ENCODE data around the gene ENO1. TPM values are rescaled to one million over a fixed set of nuclear protein-coding genes. Genes with fewer than 3 reads are reported as not detected.

The ENO1 gene
- total and polyA plus RNA-seq, 2 of the 8 experiments (the other 6 are each of a cell fraction or from before 2014, with no cell fraction given), result 1,763 to 2,117 TPM

GRCh38 chr1:8845104-8846097 is 33.1 kb downstream of the ENO1 start:
- Histone ChIP-seq H2BK20ac (ENCODE audit: low read length) (no peak overlapping the region), H3K18ac (ENCODE audit: extremely low read depth, low read length) (no peak overlapping the region), H3K23ac (ENCODE audit: insufficient read length) (no peak overlapping the region), H3K4ac (replicated peaks; ENCODE audit: insufficient read length, low read depth, low read length) (no peak overlapping the region), H3K4me3 (ENCODE audit: extremely low read depth in 1 of 4, insufficient read depth in 2 of 4, low read depth in 3 of 4, low read length in 4 of 4) (no peak overlapping the region), H2AFZ (ENCODE audit: low read length) (no peak overlapping the region), H3K4me2 (ENCODE audit: insufficient read depth in 1 of 2, low read depth in 2 of 2, low read length in 2 of 2) (no peak overlapping the region), H3K56ac (replicated peaks; ENCODE audit: insufficient read length, low read depth, low read length) (no peak overlapping the region), H3K9ac (replicated peaks in 1 of 4; ENCODE audit: extremely low read depth in 1 of 4, low read depth in 3 of 4, low read length in 3 of 4) (no peak overlapping the region), H3K14ac (ENCODE audit: insufficient read length) (no peak overlapping the region), H3K79me1 (ENCODE audit: low read depth, low read length) (no peaks in the 10 kb centered on the region), H2BK15ac (ENCODE audit: low read length) (peak overlapping the region; percentile 88; the same call in 1 of the 2 replicates), H3K27me3 (replicated peaks in 1 of 4; ENCODE audit: control insufficient read depth in 3 of 4, extremely low read depth in 1 of 4, insufficient read depth in 3 of 4, low read length in 3 of 4) (no peaks in the 10 kb centered on the region), H3K79me2 (ENCODE audit: control insufficient read depth in 1 of 2, insufficient read depth in 2 of 2, low read length in 2 of 2) (no peaks in the 10 kb centered on the region), H3K4me1 (replicated peaks in 1 of 4; ENCODE audit: control insufficient read depth in 3 of 4, insufficient read depth in 4 of 4, low read length in 3 of 4) (peaks cover 0 to 4% (median 0%) of the 10 kb centered on the region in 4 experiments; a peak in 2 of 7 replicates), H2BK120ac (replicated peaks; ENCODE audit: low read depth, low read length) (no peak overlapping the region), H3K27ac (ENCODE audit: low read depth, low read length) (no peak overlapping the region), H4K8ac (ENCODE audit: extremely low read depth, insufficient read depth, low read length) (peak overlapping the region; percentile 16; the same call in 1 of the 2 replicates), H2BK5ac (ENCODE audit: low read depth, low read length) (no peak overlapping the region), H3K23me2 (ENCODE audit: low read depth, low read length) (no peaks in the 10 kb centered on the region), H4K20me1 (replicated peaks in 1 of 2; ENCODE audit: control insufficient read depth in 1 of 2, insufficient read depth in 2 of 2, low read length in 2 of 2) (no peaks in the 10 kb centered on the region), H4K5ac (ENCODE audit: insufficient read length, low read depth, low read length) (no peak overlapping the region), H3K9me3 (ENCODE audit: insufficient read depth in 2 of 2, low read depth in 1 of 2, low read length in 1 of 2) (no peaks in the 10 kb centered on the region), H2BK12ac (ENCODE audit: low read depth, low read length) (no peak overlapping the region), H2AK5ac (ENCODE audit: low read depth, low read length) (no peak overlapping the region), H3K36me3 (ENCODE audit: control insufficient read depth in 2 of 4, insufficient read depth in 4 of 4, low read length in 3 of 4) (no peaks in the 10 kb centered on the region), H4K91ac (replicated peaks; ENCODE audit: insufficient read length, low read length) (no peak overlapping the region)
- no peak for FAIRE-seq
- ChIA-PET POLR2A (ENCODE audit: partially characterized antibody) (interaction anchor here (0.6 to 39.6 kb wide), 5 partner anchors 9 to 678 kb away, joined by 3 to 880 read pairs (median 4); partner anchors contain the start of gene ENO1), CTCF (ENCODE audit: partially characterized antibody) (interaction anchor here (0.7 to 7.9 kb wide), 15 partner anchors 10 to 254 kb away, joined by 3 to 128 read pairs (median 3); no protein-coding TSS in a partner anchor)
- no peak for DNase-seq (ENCODE audit: low read depth in 1 of 2, low spot score in 2 of 2)
- WGBS, 2 experiments (ENCODE audit: extremely low coverage in 1 of 2, insufficient coverage in 1 of 2, insufficient read length in 1 of 2, insufficient replicate concordance in 2 of 2, low coverage in 1 of 2, low lambda C conversion rate in 2 of 2, missing lambda C conversion rate in 1 of 2), result 93% methylated on average over 18 of the region's 21 CpGs; no CpG with 5 or more reads in 1 of the 2 experiments
- no peak for TF ChIP-seq CHD1 (IDR thresholded peaks at IDR 0.05; ENCODE audit: low read depth, low read length)
- peak; percentile 84; the same call in 1 of the 2 replicates for TF ChIP-seq KDM1A (IDR thresholded peaks at IDR 0.05; ENCODE audit: borderline replicate concordance, low read length)
- no peak for TF ChIP-seq BCL11A (IDR thresholded peaks at IDR 0.05; ENCODE audit: low read depth in 2 of 2, low read length in 2 of 2)
- no peak for TF ChIP-seq CBX5 (IDR thresholded peaks at IDR 0.05; ENCODE audit: low read depth, low read length)
- TF ChIP-seq GTF2F1 (IDR thresholded peaks at IDR 0.05; ENCODE audit: borderline replicate concordance, low read depth, low read length), result no peak
- no peak for TF ChIP-seq ASH2L (IDR thresholded peaks at IDR 0.05; ENCODE audit: low read length)
- TF ChIP-seq SP4 (IDR thresholded peaks at IDR 0.05; ENCODE audit: low read length), result no peak
- TF ChIP-seq RFX5 (IDR thresholded peaks at IDR 0.05; ENCODE audit: borderline replicate concordance, low read depth, low read length), result no peak

All from H1 (cell line).